Vagina (tissue), 2 donors: ENCODE data around the gene SMC6.

Experiments used
- POLR2A ChIP-seq, 2 donors: fragments of 450-650 bp; IDR thresholded peaks; one replicate each; pipeline ENCODE4 v1.6.1; 2017; ENCODE audit warnings: antibody characterized with exemption in 2 of 2, mild to moderate bottlenecking in 2 of 2, moderate library complexity in 2 of 2
- POLR2AphosphoS5 ChIP-seq, 2 donors: sonication (generic); formaldehyde crosslinking; IDR thresholded peaks; one replicate each; pipeline ENCODE4 v1.9.0; 2017; ENCODE audit warnings: antibody characterized with exemption in 2 of 2, mild to moderate bottlenecking in 2 of 2, low read depth in 1 of 2; ENCODE audit not compliant: insufficient read depth in 1 of 2
- TF ChIP-seq, protein P1 (sequence below), 3 experiments: fragments of 450-650 bp in 2 of 3; fragments of 200-600 bp in 1 of 3; sonication (generic) in 1 of 3; IDR thresholded peaks; one replicate each; pipeline ENCODE4 v1.5.1; 2017 to 2019; ENCODE audit warnings: antibody characterized with exemption in 3 of 3, mild to moderate bottlenecking in 2 of 3, moderate library complexity in 2 of 3

DNA sequence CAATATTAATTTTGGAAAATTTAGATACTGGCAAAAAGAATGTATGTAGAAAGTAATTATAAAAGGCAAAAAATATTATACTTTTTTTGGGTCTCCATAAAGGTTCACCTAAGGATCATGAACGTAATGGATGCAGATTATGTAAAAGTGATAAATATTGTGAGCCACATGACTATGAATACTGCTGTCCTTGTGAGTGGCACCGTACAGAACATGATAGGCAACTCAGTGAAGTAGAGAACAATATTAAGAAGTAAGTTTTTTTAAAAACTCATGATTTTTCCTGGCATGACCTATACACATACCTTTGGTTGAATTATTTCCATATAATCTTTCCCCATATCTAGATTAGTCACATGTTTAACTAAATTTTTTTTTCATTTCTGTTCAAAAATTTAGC is 18.9 kb upstream of the SMC6 start:
- TF ChIP-seq, protein P1, sequence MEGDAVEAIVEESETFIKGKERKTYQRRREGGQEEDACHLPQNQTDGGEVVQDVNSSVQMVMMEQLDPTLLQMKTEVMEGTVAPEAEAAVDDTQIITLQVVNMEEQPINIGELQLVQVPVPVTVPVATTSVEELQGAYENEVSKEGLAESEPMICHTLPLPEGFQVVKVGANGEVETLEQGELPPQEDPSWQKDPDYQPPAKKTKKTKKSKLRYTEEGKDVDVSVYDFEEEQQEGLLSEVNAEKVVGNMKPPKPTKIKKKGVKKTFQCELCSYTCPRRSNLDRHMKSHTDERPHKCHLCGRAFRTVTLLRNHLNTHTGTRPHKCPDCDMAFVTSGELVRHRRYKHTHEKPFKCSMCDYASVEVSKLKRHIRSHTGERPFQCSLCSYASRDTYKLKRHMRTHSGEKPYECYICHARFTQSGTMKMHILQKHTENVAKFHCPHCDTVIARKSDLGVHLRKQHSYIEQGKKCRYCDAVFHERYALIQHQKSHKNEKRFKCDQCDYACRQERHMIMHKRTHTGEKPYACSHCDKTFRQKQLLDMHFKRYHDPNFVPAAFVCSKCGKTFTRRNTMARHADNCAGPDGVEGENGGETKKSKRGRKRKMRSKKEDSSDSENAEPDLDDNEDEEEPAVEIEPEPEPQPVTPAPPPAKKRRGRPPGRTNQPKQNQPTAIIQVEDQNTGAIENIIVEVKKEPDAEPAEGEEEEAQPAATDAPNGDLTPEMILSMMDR (IDR thresholded peaks at IDR 0.05): no peak
- TF ChIP-seq POLR2A (IDR thresholded peaks at IDR 0.05): no peak
- TF ChIP-seq POLR2AphosphoS5 (IDR thresholded peaks at IDR 0.05; ENCODE audit: insufficient read depth in 1 of 2, low read depth in 1 of 2): no peak
